ENCODE results near the gene ESRP2. TPM values are rescaled to one million over a fixed set of nuclear protein-coding genes. Genes with fewer than 3 reads are reported as not detected.

The ESRP2 gene
- total and polyA plus RNA-seq, 7 donors, result under 0.01 to 50.0 (median 12.1) TPM; not detected in 1

DNA sequence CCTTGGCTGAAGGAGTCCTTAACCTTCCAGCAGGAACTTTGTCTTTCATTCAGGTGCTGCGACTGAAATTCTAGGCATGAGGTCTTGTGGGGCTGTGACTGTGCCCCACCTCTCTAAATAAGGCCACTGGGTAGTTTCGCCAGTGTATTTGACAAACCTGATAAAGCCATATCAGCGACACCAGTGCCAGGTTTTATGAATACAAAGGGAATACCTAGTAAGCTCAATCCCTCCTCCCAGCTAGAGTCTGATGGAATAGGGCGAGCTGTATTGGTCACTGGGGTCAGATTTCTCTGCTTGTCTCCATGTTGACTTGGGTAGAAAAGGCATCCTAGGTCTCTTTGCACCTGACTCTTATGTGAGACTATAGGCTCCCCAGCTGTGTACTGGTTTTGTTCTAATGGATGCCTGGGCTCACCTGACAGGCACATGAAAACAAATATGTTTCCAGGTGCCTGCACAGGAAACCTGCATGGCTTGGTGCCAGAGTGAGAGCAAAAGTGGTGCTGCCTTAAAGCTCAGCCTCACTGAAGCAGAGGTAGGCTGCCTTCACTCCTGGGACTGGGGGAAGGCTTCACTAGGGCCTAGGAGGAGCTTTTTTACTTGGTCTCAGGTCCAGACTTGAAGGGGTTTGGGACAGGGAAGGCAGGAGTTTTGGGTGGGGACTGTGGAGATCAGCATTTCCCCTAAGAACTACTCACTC, 36.7 kb upstream of the ESRP2 start:
- no peak overlapping the region for H3K27ac ChIP-seq
- H3K36me3 ChIP-seq, result peaks cover 0 to 21% (median 7%) of the 10 kb centered on the region in 4 donors
- intact Hi-C loops (cut with DNase I), result no loop called here
- H3K4me3 ChIP-seq, result no peak overlapping the region
- H3K27me3 ChIP-seq, result no peaks in the 10 kb centered on the region
- 26 to 67% methylated on average over 4 of the region's 4 CpGs for WGBS, 2 donors
- H3K9me3 ChIP-seq, result no peaks in the 10 kb centered on the region
- TF ChIP-seq POLR2A (IDR thresholded peaks at IDR 0.05) (no peak), EP300 (IDR thresholded peaks at IDR 0.05) (no peak), POLR2AphosphoS5 (IDR thresholded peaks at IDR 0.05) (no peak)
- TF ChIP-seq, protein P1, sequence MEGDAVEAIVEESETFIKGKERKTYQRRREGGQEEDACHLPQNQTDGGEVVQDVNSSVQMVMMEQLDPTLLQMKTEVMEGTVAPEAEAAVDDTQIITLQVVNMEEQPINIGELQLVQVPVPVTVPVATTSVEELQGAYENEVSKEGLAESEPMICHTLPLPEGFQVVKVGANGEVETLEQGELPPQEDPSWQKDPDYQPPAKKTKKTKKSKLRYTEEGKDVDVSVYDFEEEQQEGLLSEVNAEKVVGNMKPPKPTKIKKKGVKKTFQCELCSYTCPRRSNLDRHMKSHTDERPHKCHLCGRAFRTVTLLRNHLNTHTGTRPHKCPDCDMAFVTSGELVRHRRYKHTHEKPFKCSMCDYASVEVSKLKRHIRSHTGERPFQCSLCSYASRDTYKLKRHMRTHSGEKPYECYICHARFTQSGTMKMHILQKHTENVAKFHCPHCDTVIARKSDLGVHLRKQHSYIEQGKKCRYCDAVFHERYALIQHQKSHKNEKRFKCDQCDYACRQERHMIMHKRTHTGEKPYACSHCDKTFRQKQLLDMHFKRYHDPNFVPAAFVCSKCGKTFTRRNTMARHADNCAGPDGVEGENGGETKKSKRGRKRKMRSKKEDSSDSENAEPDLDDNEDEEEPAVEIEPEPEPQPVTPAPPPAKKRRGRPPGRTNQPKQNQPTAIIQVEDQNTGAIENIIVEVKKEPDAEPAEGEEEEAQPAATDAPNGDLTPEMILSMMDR (IDR thresholded peaks at IDR 0.05), result no peak
- DNase-seq, result no peak
- peaks cover 0 to 33% (median 30%) of the 10 kb centered on the region in 4 donors for H3K4me1 ChIP-seq

DNA sequence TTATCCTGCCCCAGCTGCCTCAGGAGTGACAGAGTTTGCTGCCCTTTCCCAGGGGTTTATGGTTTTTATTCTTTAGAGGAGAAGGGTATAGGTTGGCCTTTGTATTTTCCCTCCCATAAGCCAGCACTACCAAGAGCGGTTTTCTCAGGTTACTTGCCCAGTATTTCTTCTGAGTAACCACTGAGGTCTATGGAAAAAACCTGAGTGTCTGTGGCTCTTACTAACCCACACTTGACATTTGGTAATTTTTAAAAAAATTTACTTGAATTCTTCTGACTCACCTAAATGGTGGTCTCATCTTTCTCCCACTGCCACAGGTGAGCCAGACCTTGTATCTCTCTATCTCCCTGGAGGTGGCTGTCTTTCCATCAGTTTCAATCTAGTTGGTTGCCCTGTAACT, 34.4 kb upstream of the ESRP2 start:
- no peak for DNase-seq
- Histone ChIP-seq H3K9me3 (no peaks in the 10 kb centered on the region), H3K4me1 (peaks cover 0 to 30% (median 24%) of the 10 kb centered on the region in 4 donors), H3K27ac (no peak overlapping the region), H3K27me3 (no peaks in the 10 kb centered on the region), H3K36me3 (peaks cover 0 to 21% (median 7%) of the 10 kb centered on the region in 4 donors), H3K4me3 (no peak overlapping the region)
- TF ChIP-seq POLR2A (IDR thresholded peaks at IDR 0.05), result no peak
- no peak for TF ChIP-seq EP300 (IDR thresholded peaks at IDR 0.05)
- TF ChIP-seq, protein P1 (IDR thresholded peaks at IDR 0.05), result no peak
- no peak for TF ChIP-seq POLR2AphosphoS5 (IDR thresholded peaks at IDR 0.05)
- intact Hi-C loops (cut with DNase I), result no loop called here
- WGBS, 2 donors, result 0 to 50% methylated on average over 1 of the region's 1 CpG

- DNase-seq, result no peak
- no peaks in the 10 kb centered on the region for H3K9me3 ChIP-seq
- no peaks in the 10 kb centered on the region for H3K27me3 ChIP-seq
- WGBS, 2 donors, result 89 to 92% methylated on average over 4 of the region's 4 CpGs
- H3K36me3 ChIP-seq, result peaks cover 0 to 17% (median 5%) of the 10 kb centered on the region in 4 donors
- no peak overlapping the region for H3K4me3 ChIP-seq
- H3K4me1 ChIP-seq, result peaks cover 0 to 30% (median 20%) of the 10 kb centered on the region in 4 donors
- peak overlapping the region in 1 of 4 donors; percentile 29 for H3K27ac ChIP-seq
- intact Hi-C loops (cut with DNase I), result no loop called here
- no peak for TF ChIP-seq POLR2AphosphoS5 (IDR thresholded peaks at IDR 0.05)
- TF ChIP-seq, protein P1 (IDR thresholded peaks at IDR 0.05), result no peak
- no peak for TF ChIP-seq EP300 (IDR thresholded peaks at IDR 0.05)
- no peak for TF ChIP-seq POLR2A (IDR thresholded peaks at IDR 0.05)
These were observed 33.9 kb upstream of the ESRP2 start for GRCh38 chr16:68269793-68270192.

DNA sequence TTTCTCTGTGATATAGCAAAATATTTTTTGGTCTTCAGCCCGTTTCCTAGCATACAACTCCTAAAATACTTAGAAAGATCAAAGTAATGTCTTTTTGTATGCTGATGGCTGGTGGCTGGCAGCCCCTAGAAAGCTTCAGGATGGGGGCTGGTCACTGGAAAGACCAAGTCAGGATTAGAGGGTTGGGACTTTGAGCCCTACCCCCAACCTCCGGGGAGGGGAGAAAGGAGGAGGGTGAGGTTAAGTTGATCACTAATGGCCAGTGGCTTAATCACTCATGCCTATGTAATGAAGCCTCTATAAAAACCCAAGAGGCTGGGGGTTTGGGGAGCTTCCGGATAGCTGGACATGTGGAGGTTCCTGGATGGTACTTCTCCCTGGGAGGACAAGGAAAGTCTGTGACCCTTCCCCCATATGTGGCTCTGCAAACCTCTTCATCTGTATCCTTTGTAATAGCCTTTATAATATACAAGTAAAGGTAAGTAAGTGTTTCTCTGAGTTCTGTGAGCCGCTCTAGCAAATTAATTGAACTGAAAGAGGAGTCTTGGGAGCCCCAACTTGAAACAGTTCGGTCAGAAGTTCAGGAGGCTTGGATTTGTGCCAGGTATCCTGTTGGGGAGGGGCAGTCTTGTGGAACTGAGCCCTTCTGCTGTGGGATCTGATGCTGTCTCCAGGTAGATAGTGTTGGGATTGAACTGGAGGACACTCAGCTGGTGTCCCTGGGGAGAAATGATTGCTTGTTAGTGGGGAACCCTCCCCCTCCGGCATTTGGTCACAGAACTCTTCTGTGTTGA, 31.9 kb upstream of the ESRP2 start:
- no peaks in the 10 kb centered on the region for H3K36me3 ChIP-seq
- no peaks in the 10 kb centered on the region for H3K27me3 ChIP-seq
- H3K4me3 ChIP-seq, result no peak overlapping the region
- H3K27ac ChIP-seq, result peak overlapping the region in 1 of 4 donors; percentile 16
- peaks cover 0 to 38% (median 26%) of the 10 kb centered on the region in 4 donors for H3K4me1 ChIP-seq
- no peak for DNase-seq
- H3K9me3 ChIP-seq, result no peaks in the 10 kb centered on the region
- TF ChIP-seq EP300 (IDR thresholded peaks at IDR 0.05), result no peak
- TF ChIP-seq, protein P1 (IDR thresholded peaks at IDR 0.05), result no peak
- no peak for TF ChIP-seq POLR2AphosphoS5 (IDR thresholded peaks at IDR 0.05)
- TF ChIP-seq POLR2A (IDR thresholded peaks at IDR 0.05), result no peak
- intact Hi-C loops (cut with DNase I), result no loop called here
- 37 to 65% methylated on average over 6 of the region's 6 CpGs for WGBS, 2 donors

All from sigmoid colon (tissue), 7 donors.